SK-N-MC (cell line): ENCODE measurements around the gene NIP7.

ENCODE experiments used
- DNase-seq: peaks from one replicate; pipeline ENCODE4 v3.0.0-alpha.2; 2011; ENCODE audit warnings: low read depth, low spot score
- H3K27ac ChIP-seq: fragments of 200-600 bp; sonication (generic); 2 replicates; pipeline ENCODE4 v1.5.1; 2016; ENCODE audit warnings: mixed run types
- H3K36me3 ChIP-seq: fragments of 200-600 bp; sonication (generic); 2 replicates; pipeline ENCODE4 v1.6.1; 2017; ENCODE audit warnings: antibody characterized with exemption, low read length, mixed read lengths; ENCODE audit not compliant: insufficient read depth
- H3K4me3 ChIP-seq: fragments of 200-600 bp; sonication (generic); 2 replicates; pipeline ENCODE4 v1.5.1; 2016
- H3K9ac ChIP-seq: fragments of 200-600 bp; sonication (generic); 2 replicates; pipeline ENCODE4 v1.8.0; 2017; ENCODE audit warnings: mixed run types, mixed read lengths; ENCODE audit not compliant: insufficient read length
- H3K9me3 ChIP-seq: fragments of 200-600 bp; sonication (generic); 2 replicates; pipeline ENCODE4 v1.6.1; 2017; ENCODE audit warnings: low read depth, mild to moderate bottlenecking, antibody characterized with exemption, low read length, moderate library complexity, mixed read lengths
- EZH2 ChIP-seq: fragments of 200-600 bp; sonication (generic); IDR thresholded peaks from one replicate; pipeline ENCODE4 v1.6.1; 2017; ENCODE audit warnings: antibody characterized with exemption
- FOXP2 ChIP-seq: optimal IDR thresholded peaks from 2 replicates; pipeline ENCODE3; 2011; ENCODE audit warnings: mild to moderate bottlenecking, moderate library complexity; ENCODE audit not compliant: insufficient read depth; ENCODE audit errors: extremely low read length, control extremely low read depth
- POLR2AphosphoS5 ChIP-seq: IDR thresholded peaks from 2 replicates; pipeline ENCODE4 v1.6.1; 2012; ENCODE audit warnings: mild to moderate bottlenecking, low read depth, low read length, borderline replicate concordance

Gene NIP7

DNA sequence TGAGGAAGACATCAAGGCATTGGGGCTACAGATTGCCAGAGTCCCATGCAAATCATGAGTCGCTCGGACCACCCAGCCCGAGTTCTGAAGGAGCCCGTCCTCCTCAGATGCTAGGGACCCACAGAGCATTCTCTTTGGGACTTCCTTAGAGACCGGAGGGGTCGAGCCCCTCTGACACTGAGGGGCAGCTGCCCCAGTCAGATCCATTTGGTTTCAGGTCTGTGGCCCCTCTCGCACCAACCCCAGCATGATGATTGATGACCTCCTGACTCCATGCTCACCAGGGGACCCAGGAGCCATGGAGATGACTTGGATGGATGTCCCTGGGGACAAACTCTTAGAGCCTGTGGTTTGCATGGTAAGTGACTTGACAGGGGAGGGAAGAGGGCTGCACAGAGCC, 17.2 kb upstream of the NIP7 start:
- no peak overlapping the region for H3K27ac ChIP-seq
- TF ChIP-seq POLR2AphosphoS5 = no peak
- H3K36me3 ChIP-seq = peaks cover 42% of the 10 kb centered on the region

GRCh38 chr16:69323415-69323814, 16.2 kb upstream of the NIP7 start:
- Histone ChIP-seq H3K36me3 (peaks cover 44% of the 10 kb centered on the region), H3K27ac (no peak overlapping the region)

More for the DNA sequence above, 17.2 kb upstream of the NIP7 start:
- DNase-seq = no peak
- no peak overlapping the region for H3K4me3 ChIP-seq
- no peaks in the 10 kb centered on the region for H3K9me3 ChIP-seq
- H3K9ac ChIP-seq = no peak overlapping the region

GRCh38 chr16:69324013-69324531, 15.5 kb upstream of the NIP7 start:
- no peak overlapping the region for H3K9ac ChIP-seq
- DNase-seq = no peak
- TF ChIP-seq EZH2 (no peak), FOXP2 (no peak), POLR2AphosphoS5 (no peak)
- no peaks in the 10 kb centered on the region for H3K9me3 ChIP-seq
- H3K4me3 ChIP-seq = no peak overlapping the region
- H3K36me3 ChIP-seq = peaks cover 48% of the 10 kb centered on the region
- H3K27ac ChIP-seq = no peak overlapping the region

More at GRCh38 chr16:69323415-69323814, 16.2 kb upstream of the NIP7 start:
- Histone ChIP-seq H3K9ac (no peak overlapping the region), H3K4me3 (no peak overlapping the region), H3K9me3 (no peaks in the 10 kb centered on the region)
- no peak for DNase-seq
- TF ChIP-seq POLR2AphosphoS5 = no peak
- TF ChIP-seq FOXP2 = no peak
- no peak for TF ChIP-seq EZH2

- Histone ChIP-seq H3K27ac (no peak overlapping the region), H3K9ac (no peak overlapping the region), H3K36me3 (peaks cover 43% of the 10 kb centered on the region), H3K9me3 (no peaks in the 10 kb centered on the region), H3K4me3 (no peak overlapping the region)
- TF ChIP-seq FOXP2 (no peak), EZH2 (no peak), POLR2AphosphoS5 (no peak)
- no peak for DNase-seq
Observed at GRCh38 chr16:69324585-69325253, 14.9 kb upstream of the NIP7 start.

GRCh38 chr16:69325784-69326171, 13.8 kb upstream of the NIP7 start:
- no peak overlapping the region for H3K9ac ChIP-seq
- no peak for TF ChIP-seq FOXP2
- no peak for TF ChIP-seq POLR2AphosphoS5
- no peak for TF ChIP-seq EZH2
- no peak overlapping the region for H3K4me3 ChIP-seq
- no peaks in the 10 kb centered on the region for H3K9me3 ChIP-seq
- DNase-seq = no peak
- H3K36me3 ChIP-seq = peaks cover 36% of the 10 kb centered on the region
- no peak overlapping the region for H3K27ac ChIP-seq

- Histone ChIP-seq H3K27ac (no peak overlapping the region; the same call in 1 of the 2 replicates), H3K9ac (no peak overlapping the region), H3K4me3 (no peak overlapping the region), H3K9me3 (no peaks in the 10 kb centered on the region), H3K36me3 (peaks cover 31% of the 10 kb centered on the region)
- no peak for TF ChIP-seq FOXP2
- TF ChIP-seq EZH2 = no peak
- no peak for TF ChIP-seq POLR2AphosphoS5
- DNase-seq = no peak
Observed at GRCh38 chr16:69326172-69326873, 13.2 kb upstream of the NIP7 start.

- Histone ChIP-seq H3K4me3 (peak overlapping the region; percentile 78; the same call in 1 of the 2 replicates), H3K9me3 (no peaks in the 10 kb centered on the region), H3K36me3 (peaks cover 29% of the 10 kb centered on the region), H3K27ac (no peak overlapping the region), H3K9ac (no peak overlapping the region)
- no peak for TF ChIP-seq FOXP2
- no peak for TF ChIP-seq POLR2AphosphoS5
- TF ChIP-seq EZH2 = no peak
- DNase-seq = no peak
Observed at GRCh38 chr16:69327585-69328310, 11.8 kb upstream of the NIP7 start.

DNA sequence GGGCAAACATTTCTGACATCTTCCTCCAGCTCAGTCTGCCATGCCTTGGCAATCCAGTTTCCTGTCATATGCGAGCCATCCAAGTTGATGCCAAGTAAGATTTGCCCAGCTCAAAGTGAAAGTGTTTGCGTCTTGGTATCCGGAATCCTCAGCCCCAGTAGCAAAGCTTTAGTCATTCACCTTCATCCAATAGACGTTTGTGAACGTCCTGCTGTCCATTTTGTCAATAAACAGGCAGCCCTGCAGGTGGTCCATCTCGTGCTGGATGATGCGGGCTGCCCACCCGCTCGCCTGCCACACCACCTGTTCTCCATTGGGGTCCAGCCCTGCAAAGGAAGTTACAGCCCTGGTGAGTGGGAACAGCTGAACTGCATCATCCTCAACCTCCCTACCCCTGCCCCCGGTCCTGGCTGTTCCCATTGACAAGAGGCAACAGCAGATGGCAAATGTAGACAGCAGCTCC, 10.7 kb upstream of the NIP7 start:
- peaks cover 25% of the 10 kb centered on the region for H3K36me3 ChIP-seq
- no peak for DNase-seq
- H3K9me3 ChIP-seq = no peaks in the 10 kb centered on the region
- TF ChIP-seq EZH2 (no peak), FOXP2 (no peak), POLR2AphosphoS5 (no peak)
- no peak overlapping the region for H3K27ac ChIP-seq
- no peak overlapping the region for H3K9ac ChIP-seq
- peak overlapping the region; percentile 78 for H3K4me3 ChIP-seq
